GM12878 (cell line): ENCODE measurements around the gene MFN2. TPM values are rescaled to one million over a fixed set of nuclear protein-coding genes. Genes with fewer than 3 reads are reported as not detected.
A peak's percentile ranks its signal among the peaks of the same experiment; 100 is the strongest.

Experiments used
- ATF3 ChIP-seq: IDR thresholded peaks from 2 replicates; pipeline ENCODE4 v1.6.1; 2011; ENCODE audit warnings: low read depth, mild to moderate bottlenecking, low read length, moderate library complexity, borderline replicate concordance; ENCODE audit errors: extremely low read depth
- BCL11A ChIP-seq: IDR thresholded peaks from 2 replicates; pipeline ENCODE4 v1.6.1; 2011; ENCODE audit warnings: low read depth, low read length
- CBX5 ChIP-seq: sonication (generic); IDR thresholded peaks from 2 replicates; pipeline ENCODE4 v1.6.1; 2016; ENCODE audit warnings: low read depth, moderate library complexity, mild to moderate bottlenecking, inconsistent platforms
- CEBPB ChIP-seq, 2 experiments: fragments of 150-350 bp in 1 of 2; IDR thresholded peaks; 2 replicates each; pipeline ENCODE4 v1.6.1; 2012 to 2014; ENCODE audit warnings: low read depth in 2 of 2, low read length in 2 of 2, borderline replicate concordance in 1 of 2, inconsistent platforms in 1 of 2
- CHD4 ChIP-seq: fragments of 200-600 bp; sonication (generic); IDR thresholded peaks from 2 replicates; pipeline ENCODE4 v1.6.1; 2016; ENCODE audit warnings: mild to moderate bottlenecking
- CREB1 ChIP-seq: IDR thresholded peaks from 2 replicates; pipeline ENCODE4 v1.6.1; 2012; ENCODE audit warnings: low read depth, mild to moderate bottlenecking, inconsistent platforms
- ETV6 ChIP-seq, 2 experiments: fragments of 450-650 bp in 1 of 2; IDR thresholded peaks in 1 of 2; conservative IDR thresholded peaks in 1 of 2; 2 replicates each; pipeline ENCODE4 v1.6.1; 2014; ENCODE audit warnings: antibody characterized with exemption in 1 of 2, borderline replicate concordance in 1 of 2, low read depth in 1 of 2, mild to moderate bottlenecking in 1 of 2, moderate library complexity in 1 of 2
- HCFC1 ChIP-seq: fragments of 150-350 bp; IDR thresholded peaks from 2 replicates; pipeline ENCODE4 v1.6.1; 2014; ENCODE audit warnings: low read length
- IKZF1 ChIP-seq: fragments of 450-650 bp; conservative IDR thresholded peaks from 2 replicates; pipeline ENCODE4 v1.6.1; 2017; ENCODE audit warnings: antibody characterized with exemption, mild to moderate bottlenecking
- MEF2B ChIP-seq: fragments of 450-650 bp; IDR thresholded peaks from 2 replicates; pipeline ENCODE4 v1.6.1; 2018; ENCODE audit warnings: mild to moderate bottlenecking, moderate library complexity; ENCODE audit not compliant: partially characterized antibody, poor library complexity, severe bottlenecking
- MXI1 ChIP-seq: fragments of 150-350 bp; IDR thresholded peaks from 2 replicates; pipeline ENCODE4 v1.6.1; 2011; ENCODE audit warnings: low read depth, mild to moderate bottlenecking, inconsistent platforms, low read length, improper control_type of control experiment
- NFIC ChIP-seq: IDR thresholded peaks from 2 replicates; pipeline ENCODE4 v1.6.1; 2012; ENCODE audit warnings: low read depth, mild to moderate bottlenecking, inconsistent platforms, low read length, moderate library complexity
- NFXL1 ChIP-seq: fragments of 450-650 bp; IDR thresholded peaks from 2 replicates; pipeline ENCODE4 v1.6.1; 2017; ENCODE audit warnings: antibody characterized with exemption, mild to moderate bottlenecking, borderline replicate concordance
- NFYA ChIP-seq: IDR thresholded peaks from 2 replicates; pipeline ENCODE4 v1.6.1; 2011; ENCODE audit warnings: low read depth, mild to moderate bottlenecking, low read length, improper control_type of control experiment, borderline replicate concordance
- NKRF ChIP-seq: fragments of 450-650 bp; conservative IDR thresholded peaks from 2 replicates; pipeline ENCODE4 v1.6.1; 2017; ENCODE audit warnings: mild to moderate bottlenecking, moderate library complexity
- NR2C1 ChIP-seq: fragments of 450-650 bp; IDR thresholded peaks from 2 replicates; pipeline ENCODE4 v1.6.1; 2017; ENCODE audit warnings: antibody characterized with exemption, mild to moderate bottlenecking, moderate library complexity
- POU2F2 ChIP-seq: IDR thresholded peaks from 3 replicates; pipeline ENCODE4 v1.6.1; 2011; ENCODE audit warnings: low read depth, mild to moderate bottlenecking, low read length, borderline replicate concordance
- RCOR1 ChIP-seq: conservative IDR thresholded peaks from 2 replicates; pipeline ENCODE4 v1.6.1; 2012; ENCODE audit warnings: low read depth, low read length, improper control_type of control experiment
- SMAD5 ChIP-seq: IDR thresholded peaks from 2 replicates; pipeline ENCODE4 v1.6.1; 2016; ENCODE audit warnings: antibody characterized with exemption, low read depth
- SP1 ChIP-seq: IDR thresholded peaks from one replicate; pipeline ENCODE4 v1.6.1; 2011; ENCODE audit warnings: low read depth, low read length
- SREBF1 ChIP-seq: IDR thresholded peaks from 2 replicates; pipeline ENCODE4 v1.6.1; 2012; ENCODE audit warnings: mild to moderate bottlenecking, low read length
- SUZ12 ChIP-seq: fragments of 200-600 bp; sonication (generic); IDR thresholded peaks from one replicate; pipeline ENCODE4 v1.6.1; 2018; ENCODE audit warnings: antibody characterized with exemption, mild to moderate bottlenecking; ENCODE audit not compliant: unreplicated experiment
- TAF1 ChIP-seq: IDR thresholded peaks from 2 replicates; pipeline ENCODE4 v1.6.1; 2011; ENCODE audit warnings: mild to moderate bottlenecking, low read depth, low read length, borderline replicate concordance
- TCF12 ChIP-seq: IDR thresholded peaks from 2 replicates; pipeline ENCODE4 v1.6.1; 2011; ENCODE audit warnings: low read depth, mild to moderate bottlenecking, low read length
- ZNF274 ChIP-seq: IDR thresholded peaks from one replicate; pipeline ENCODE4 v1.8.0; 2011; ENCODE audit not compliant: insufficient read length, insufficient read depth
- ZNF622 ChIP-seq: fragments of 450-650 bp; IDR thresholded peaks from 2 replicates; pipeline ENCODE4 v1.6.1; 2017; ENCODE audit warnings: mild to moderate bottlenecking, inconsistent platforms
- polyA plus RNA-seq, 11 experiments: library from polyadenylated mRNA; depleted of rRNA in 4 of 11; unstranded in 6 of 11; stranded (reverse) in 5 of 11; fragments of >200 nt; fragmentation: Nextera tagmentation in 4 of 11; fragmentation: Illumina TruSeq in 1 of 11; extraction: Ambion mirVana in 4 of 11; extraction: Trizol in 1 of 11; gene quantifications; 1 replicate in 1 of 11; 2 replicates in 10 of 11; pipeline versions ENCODE4 v1.2.1 to v1.2.3, GENCODE V29; 2011 to 2016; ENCODE audit warnings: inconsistent platforms in 2 of 11, missing spikeins in 2 of 11, low read depth in 1 of 11
- total RNA-seq, 4 experiments: library from RNA; depleted of rRNA in 3 of 4; stranded (reverse); fragments of >200 nt in 3 of 4; fragmentation: Illumina TruSeq in 1 of 4; extraction: Trizol in 1 of 4; gene quantifications; 2 replicates each; pipeline versions ENCODE4 v1.2.1 to v1.2.3, GENCODE V29; 2013 to 2021
- TF ChIP-seq, protein P1 (sequence below): IDR thresholded peaks from 2 replicates; pipeline ENCODE4 v1.6.1; 2012; ENCODE audit warnings: low read depth, low read length, improper control_type of control experiment

MFN2 gene
- total and polyA plus RNA-seq, 10 of the 15 experiments (the other 5 are each of a cell fraction or from before 2014, with no cell fraction given): 5.3 to 64.4 (median 48.1) TPM

- no peak for TF ChIP-seq NKRF
- no peak; the same call in 1 of the 2 replicates for TF ChIP-seq IKZF1
- no peak for TF ChIP-seq SP1
- no peak for TF ChIP-seq RCOR1
- TF ChIP-seq SREBF1: no peak
- TF ChIP-seq ZNF622: no peak
- TF ChIP-seq NFXL1: no peak
- TF ChIP-seq ZNF274: no peak
- no peak for TF ChIP-seq HCFC1
- TF ChIP-seq CBX5: no peak
- 0 out of 2 replicates have a peak, but pooled peaks have one; percentile 26 for TF ChIP-seq TAF1
- TF ChIP-seq SUZ12: no peak
- no peak for TF ChIP-seq ATF3
- no peak for TF ChIP-seq NFIC
- TF ChIP-seq POU2F2: no peak
- TF ChIP-seq, protein P1, sequence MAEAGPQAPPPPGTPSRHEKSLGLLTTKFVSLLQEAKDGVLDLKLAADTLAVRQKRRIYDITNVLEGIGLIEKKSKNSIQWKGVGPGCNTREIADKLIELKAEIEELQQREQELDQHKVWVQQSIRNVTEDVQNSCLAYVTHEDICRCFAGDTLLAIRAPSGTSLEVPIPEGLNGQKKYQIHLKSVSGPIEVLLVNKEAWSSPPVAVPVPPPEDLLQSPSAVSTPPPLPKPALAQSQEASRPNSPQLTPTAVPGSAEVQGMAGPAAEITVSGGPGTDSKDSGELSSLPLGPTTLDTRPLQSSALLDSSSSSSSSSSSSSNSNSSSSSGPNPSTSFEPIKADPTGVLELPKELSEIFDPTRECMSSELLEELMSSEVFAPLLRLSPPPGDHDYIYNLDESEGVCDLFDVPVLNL: no peak
- no peak for TF ChIP-seq SMAD5
- no peak for TF ChIP-seq ETV6 (conservative IDR thresholded peaks at IDR 0.05 in 1 of 2, IDR thresholded peaks at IDR 0.05 in 1 of 2; ENCODE audit: borderline replicate concordance in 1 of 2, low read depth in 1 of 2)
- TF ChIP-seq NR2C1: no peak
- TF ChIP-seq MXI1: no peak
- no peak for TF ChIP-seq CEBPB (IDR thresholded peaks at IDR 0.05; ENCODE audit: borderline replicate concordance in 1 of 2, low read depth in 2 of 2, low read length in 2 of 2)
- no peak for TF ChIP-seq NFYA
- TF ChIP-seq CHD4: no peak
- TF ChIP-seq TCF12: no peak
- TF ChIP-seq CREB1: no peak
- TF ChIP-seq BCL11A: peak; percentile 15; the same call in 1 of the 2 replicates
- TF ChIP-seq MEF2B: peak; percentile 77
- TF ChIP-seq, all 136 proteins: peak for 17
These were observed 73.7 kb downstream of the MFN2 start (continued) for GRCh38 chr1:12053752-12054548.
